Astrocyte (in vitro differentiated cells and primary cell): ENCODE measurements around the gene YPEL3. TPM values are rescaled to one million over a fixed set of nuclear protein-coding genes. Genes with fewer than 3 reads are reported as not detected.

Experiments used
- DNase-seq: peaks from one replicate; pipeline ENCODE4 v3.0.0-alpha.2; 2010; ENCODE audit warnings: low read depth
- FAIRE-seq: peaks from 2 replicates; lab custom pipeline; 2011; peaks lifted over from hg19 to GRCh38; lab: Jason Lieb, UNC
- H2AFZ ChIP-seq: 2 replicates; pipeline ENCODE4 v1.6.0; 2012; ENCODE audit warnings: low read depth, low read length, inconsistent platforms
- H3K27ac ChIP-seq: 2 replicates; pipeline ENCODE4 v1.5.1; 2011; ENCODE audit warnings: low read depth, low read length, inconsistent platforms
- H3K27me3 ChIP-seq: 2 replicates; pipeline ENCODE4 v1.6.0; 2011; ENCODE audit warnings: low read length, inconsistent platforms; ENCODE audit not compliant: insufficient read depth
- H3K36me3 ChIP-seq: 2 replicates; pipeline ENCODE4 v1.5.1; 2011; ENCODE audit warnings: low read length, inconsistent platforms; ENCODE audit not compliant: insufficient read depth
- H3K4me1 ChIP-seq: 2 replicates; pipeline ENCODE4 v1.5.1; 2011; ENCODE audit warnings: low read length, inconsistent platforms; ENCODE audit not compliant: insufficient read depth
- H3K4me2 ChIP-seq: 2 replicates; pipeline ENCODE4 v1.6.0; 2012; ENCODE audit warnings: low read length, inconsistent platforms
- H3K4me3 ChIP-seq: 2 replicates; pipeline ENCODE4 v1.5.1; 2011; ENCODE audit warnings: low read depth, mild to moderate bottlenecking, low read length, inconsistent platforms; ENCODE audit not compliant: insufficient read depth
- H3K79me2 ChIP-seq: 2 replicates; pipeline ENCODE4 v1.6.0; 2012; ENCODE audit warnings: mild to moderate bottlenecking, low read length, inconsistent platforms; ENCODE audit not compliant: insufficient read depth
- H3K9ac ChIP-seq: 2 replicates; pipeline ENCODE4 v1.6.0; 2012; ENCODE audit warnings: mild to moderate bottlenecking, low read length, inconsistent platforms
- H3K9me3 ChIP-seq: 2 replicates; pipeline ENCODE4 v1.5.1; 2012; ENCODE audit warnings: low read depth, mild to moderate bottlenecking, low read length, inconsistent platforms; ENCODE audit not compliant: insufficient read depth
- H4K20me1 ChIP-seq: 2 replicates; pipeline ENCODE4 v1.6.0; 2012; ENCODE audit warnings: low read length, inconsistent platforms; ENCODE audit not compliant: insufficient read depth
- H3K27ac Mint-ChIP-seq: one replicate; pipeline ENCODE4 v1.8.0; 2021; ENCODE audit warnings: mild to moderate bottlenecking, mixed read lengths; ENCODE audit not compliant: unreplicated experiment
- H3K27me3 Mint-ChIP-seq: one replicate; pipeline ENCODE4 v1.8.0; 2021; ENCODE audit warnings: low read depth, mixed read lengths; ENCODE audit not compliant: unreplicated experiment
- H3K36me3 Mint-ChIP-seq: one replicate; pipeline ENCODE4 v1.8.0; 2021; ENCODE audit warnings: low read depth, mixed read lengths; ENCODE audit not compliant: unreplicated experiment
- H3K4me1 Mint-ChIP-seq: one replicate; pipeline ENCODE4 v1.8.0; 2021; ENCODE audit warnings: low read depth, mixed read lengths; ENCODE audit not compliant: unreplicated experiment
- H3K4me3 Mint-ChIP-seq: one replicate; pipeline ENCODE4 v1.8.0; 2021; ENCODE audit warnings: mild to moderate bottlenecking, moderate library complexity, mixed read lengths; ENCODE audit not compliant: unreplicated experiment
- H3K9me3 Mint-ChIP-seq: one replicate; pipeline ENCODE4 v1.8.0; 2021; ENCODE audit warnings: mild to moderate bottlenecking, mixed read lengths; ENCODE audit not compliant: unreplicated experiment
- CTCF ChIP-seq: IDR thresholded peaks from 2 replicates; pipeline ENCODE4 v1.5.1; 2011; ENCODE audit warnings: low read depth, mild to moderate bottlenecking, inconsistent platforms, low read length, moderate library complexity; ENCODE audit not compliant: insufficient read depth
- EZH2 ChIP-seq: IDR thresholded peaks from 2 replicates; pipeline ENCODE4 v1.6.1; 2012; ENCODE audit warnings: mild to moderate bottlenecking, low read length, inconsistent platforms; ENCODE audit not compliant: insufficient read depth
- total RNA-seq: library from RNA; stranded (reverse); gene quantifications from 2 replicates; pipeline ENCODE4 v1.2.1, GENCODE V29; 2021

YPEL3 gene
- total RNA-seq, 1 donor from 2014 or later: 20.5 TPM

GRCh38 chr16:30120340-30121105 is 24.5 kb upstream of the YPEL3 start:
- H3K79me2 ChIP-seq: peaks cover 4% of the 10 kb centered on the region
- no peak overlapping the region for H3K27ac ChIP-seq
- no peak overlapping the region for H2AFZ ChIP-seq
- FAIRE-seq (no peak), DNase-seq (no peak)
- Mint-ChIP-seq H3K4me3 (no peak overlapping the region), H3K4me1 (peaks cover 7% of the 10 kb centered on the region), H3K27me3 (peaks cover 4% of the 10 kb centered on the region), H3K9me3 (no peaks in the 10 kb centered on the region), H3K27ac (no peak overlapping the region), H3K36me3 (peaks cover 2% of the 10 kb centered on the region)
- TF ChIP-seq EZH2 (no peak), CTCF (no peak)
- no peaks in the 10 kb centered on the region for H3K9me3 ChIP-seq
- H3K4me2 ChIP-seq: no peak overlapping the region
- H3K9ac ChIP-seq: no peak overlapping the region
- H3K27me3 ChIP-seq: no peaks in the 10 kb centered on the region
- H3K4me3 ChIP-seq: no peak overlapping the region
- H3K36me3 ChIP-seq: peaks cover 9% of the 10 kb centered on the region
- H3K4me1 ChIP-seq: peaks cover 17% of the 10 kb centered on the region
- H4K20me1 ChIP-seq: no peaks in the 10 kb centered on the region

- Mint-ChIP-seq H3K27me3 (peaks cover 3% of the 10 kb centered on the region), H3K4me3 (no peak overlapping the region), H3K36me3 (peaks cover 2% of the 10 kb centered on the region), H3K4me1 (peaks cover 5% of the 10 kb centered on the region), H3K27ac (no peak overlapping the region), H3K9me3 (no peaks in the 10 kb centered on the region)
- Histone ChIP-seq H3K9me3 (no peaks in the 10 kb centered on the region), H3K4me3 (no peak overlapping the region), H3K9ac (no peak overlapping the region), H3K4me1 (peaks cover 17% of the 10 kb centered on the region), H4K20me1 (no peaks in the 10 kb centered on the region), H3K4me2 (no peak overlapping the region), H3K27me3 (no peaks in the 10 kb centered on the region), H2AFZ (no peak overlapping the region), H3K79me2 (peaks cover 4% of the 10 kb centered on the region), H3K36me3 (peaks cover 9% of the 10 kb centered on the region), H3K27ac (no peak overlapping the region)
- TF ChIP-seq EZH2: no peak
- TF ChIP-seq CTCF: no peak
- FAIRE-seq (no peak), DNase-seq (no peak)
These were observed 23.4 kb upstream of the YPEL3 start for GRCh38 chr16:30119428-30119827.

- no peaks in the 10 kb centered on the region for H3K9me3 ChIP-seq
- DNase-seq (no peak), FAIRE-seq (no peak)
- Mint-ChIP-seq H3K4me1 (no peaks in the 10 kb centered on the region), H3K9me3 (no peaks in the 10 kb centered on the region), H3K36me3 (peaks cover 3% of the 10 kb centered on the region), H3K4me3 (no peak overlapping the region), H3K27ac (no peak overlapping the region), H3K27me3 (no peaks in the 10 kb centered on the region)
- H3K4me3 ChIP-seq: no peak overlapping the region
- no peak overlapping the region for H2AFZ ChIP-seq
- H3K79me2 ChIP-seq: peaks cover 4% of the 10 kb centered on the region
- H4K20me1 ChIP-seq: no peaks in the 10 kb centered on the region
- H3K4me2 ChIP-seq: no peak overlapping the region
- peaks cover 14% of the 10 kb centered on the region for H3K4me1 ChIP-seq
- no peak for TF ChIP-seq EZH2
- no peak for TF ChIP-seq CTCF
- peaks cover 9% of the 10 kb centered on the region for H3K36me3 ChIP-seq
- H3K9ac ChIP-seq: no peak overlapping the region
- H3K27me3 ChIP-seq: no peaks in the 10 kb centered on the region
- no peak overlapping the region for H3K27ac ChIP-seq
These were observed 21.8 kb upstream of the YPEL3 start for GRCh38 chr16:30117768-30118167.
